GM12892 (cell line): ENCODE measurements around the gene ZNF584. TPM values are rescaled to one million over a fixed set of nuclear protein-coding genes. Genes with fewer than 3 reads are reported as not detected.
"Not testable (repeated sequence)": the region's sequence is repeated elsewhere in the genome, so short reads cannot be mapped to it uniquely, and the experiment has no call there.

ENCODE experiments used
- DNase-seq: peaks from one replicate; pipeline ENCODE4 v3.0.0; 2011; ENCODE audit not compliant: insufficient read length
- FAIRE-seq: peaks from 2 replicates; lab custom pipeline; 2011; peaks lifted over from hg19 to GRCh38; lab: Jason Lieb, UNC
- POLR2A ChIP-seq: IDR thresholded peaks from 2 replicates; pipeline ENCODE4 v1.6.1; 2011; ENCODE audit warnings: low read depth, low read length, control low read depth
- POLR2AphosphoS5 ChIP-seq: IDR thresholded peaks from 2 replicates; pipeline ENCODE4 v1.6.1; 2011; ENCODE audit warnings: low read depth, low read length, control low read depth
- TAF1 ChIP-seq: IDR thresholded peaks from 2 replicates; pipeline ENCODE4 v1.6.1; 2011; ENCODE audit warnings: low read depth, mild to moderate bottlenecking, control low read depth, low read length, borderline replicate concordance
- polyA plus RNA-seq: library from polyadenylated mRNA; unstranded; fragments of >200 nt; gene quantifications from one replicate; pipeline ENCODE4 v1.2.1, GENCODE V29; 2012; ENCODE audit warnings: missing spikeins, inconsistent platforms; ENCODE audit not compliant: missing spikeins

The ZNF584 gene
- 4.0 TPM for polyA plus RNA-seq

DNA sequence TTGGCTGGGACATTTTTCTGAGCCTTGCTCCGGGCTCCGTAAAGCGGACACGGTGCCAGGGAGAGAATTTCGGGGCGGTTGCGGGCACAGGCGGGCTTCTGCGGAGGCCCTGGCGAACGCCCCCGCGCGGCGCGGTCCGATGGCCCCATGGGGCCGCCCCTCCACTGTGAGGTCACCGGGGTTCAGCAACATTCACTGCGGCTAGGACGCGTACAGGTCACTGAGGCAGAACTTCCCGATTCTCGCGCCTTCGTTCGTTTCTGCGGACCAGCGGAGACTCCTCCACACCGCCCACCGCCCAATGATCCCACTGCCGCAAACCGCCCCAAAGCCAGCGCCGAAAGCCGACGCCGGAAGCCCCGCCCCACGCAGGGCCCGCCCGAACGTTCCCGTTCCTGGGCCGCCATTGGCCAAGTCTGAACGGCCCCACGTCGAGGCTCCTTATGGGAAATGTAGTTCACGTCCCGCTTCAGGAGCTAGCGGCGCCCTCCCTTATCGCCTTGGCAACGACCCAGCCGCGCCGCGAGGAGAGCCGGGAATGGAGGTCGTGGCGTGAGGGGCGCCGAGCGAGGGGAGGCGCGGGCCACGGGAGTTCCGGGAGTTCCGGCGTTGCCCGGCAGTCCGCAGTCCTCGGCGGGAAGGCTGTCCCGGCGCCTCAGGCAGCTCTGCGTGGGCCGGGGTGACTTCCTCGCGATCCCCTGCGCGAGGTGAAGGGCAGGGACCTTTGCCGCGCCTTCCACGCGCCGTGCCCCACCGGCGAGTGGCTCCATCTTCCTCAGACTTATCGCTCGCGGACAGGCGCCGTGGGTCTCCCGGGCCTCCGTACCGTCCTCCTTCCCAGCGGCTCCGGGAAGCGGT is at the start of gene ZNF584:
Gene ZNF584 (plus strand): TSS at position 498 of the 858 bp plus-strand sequence. CDS start 499 bp downstream, outside the sequence.
- TF ChIP-seq POLR2A (peak; percentile 91), POLR2AphosphoS5 (peak; percentile 83), TAF1 (peak; percentile 58; the same call in 1 of the 2 replicates)
- peak; percentile 93 for FAIRE-seq

DNA sequence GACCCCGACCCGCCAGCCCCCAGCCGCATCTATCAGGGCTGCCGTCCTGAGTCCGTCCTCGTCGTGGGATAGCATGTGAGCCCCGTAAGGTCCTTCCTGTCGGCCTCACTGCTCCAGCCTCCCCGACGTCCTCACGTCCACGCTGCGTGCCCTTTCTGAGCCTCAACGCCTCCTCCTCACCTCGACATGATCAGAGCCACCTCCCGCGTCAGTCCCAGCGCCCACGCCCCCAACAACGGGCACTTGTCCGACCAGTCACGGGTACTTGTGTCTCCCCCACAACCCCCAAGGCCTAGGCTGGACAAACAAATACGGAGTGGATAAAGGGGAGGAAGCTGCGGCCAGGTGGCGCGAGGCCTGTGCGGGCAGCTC is 46.6 kb upstream of the ZNF584 start:
- TF ChIP-seq POLR2A = no peak
- no peak for TF ChIP-seq POLR2AphosphoS5
- no peak for TF ChIP-seq TAF1
- DNase-seq (peak; percentile 67), FAIRE-seq (no peak)

More for the DNA sequence above, at the start of gene ZNF584:
- DNase-seq = peak; percentile 95

- TF ChIP-seq POLR2A = peak; percentile 71
- TF ChIP-seq TAF1 = peak; percentile 78; the same call in 1 of the 2 replicates
- TF ChIP-seq POLR2AphosphoS5 = peak; percentile 80
- DNase-seq (peak; percentile 100), FAIRE-seq (peak; percentile 100)
These were observed 46.0 kb upstream of the ZNF584 start, which contains the start of gene ZNF497 for GRCh38 chr19:58362272-58362994. ZNF497 (minus strand) TSS chr19:58362751; CDS start chr19:58357635, 5,116 bp downstream.

- DNase-seq (no peak), FAIRE-seq (no peak)
- TF ChIP-seq POLR2A (no peak), TAF1 (no peak), POLR2AphosphoS5 (no peak)
These were observed 44.3 kb upstream of the ZNF584 start for GRCh38 chr19:58364146-58364545.

GRCh38 chr19:58366585-58367430 is 41.6 kb upstream of the ZNF584 start:
- FAIRE-seq = no peak
- no peak for TF ChIP-seq TAF1
- TF ChIP-seq POLR2A = no peak
- no peak for TF ChIP-seq POLR2AphosphoS5
- DNase-seq = no peak

DNA sequence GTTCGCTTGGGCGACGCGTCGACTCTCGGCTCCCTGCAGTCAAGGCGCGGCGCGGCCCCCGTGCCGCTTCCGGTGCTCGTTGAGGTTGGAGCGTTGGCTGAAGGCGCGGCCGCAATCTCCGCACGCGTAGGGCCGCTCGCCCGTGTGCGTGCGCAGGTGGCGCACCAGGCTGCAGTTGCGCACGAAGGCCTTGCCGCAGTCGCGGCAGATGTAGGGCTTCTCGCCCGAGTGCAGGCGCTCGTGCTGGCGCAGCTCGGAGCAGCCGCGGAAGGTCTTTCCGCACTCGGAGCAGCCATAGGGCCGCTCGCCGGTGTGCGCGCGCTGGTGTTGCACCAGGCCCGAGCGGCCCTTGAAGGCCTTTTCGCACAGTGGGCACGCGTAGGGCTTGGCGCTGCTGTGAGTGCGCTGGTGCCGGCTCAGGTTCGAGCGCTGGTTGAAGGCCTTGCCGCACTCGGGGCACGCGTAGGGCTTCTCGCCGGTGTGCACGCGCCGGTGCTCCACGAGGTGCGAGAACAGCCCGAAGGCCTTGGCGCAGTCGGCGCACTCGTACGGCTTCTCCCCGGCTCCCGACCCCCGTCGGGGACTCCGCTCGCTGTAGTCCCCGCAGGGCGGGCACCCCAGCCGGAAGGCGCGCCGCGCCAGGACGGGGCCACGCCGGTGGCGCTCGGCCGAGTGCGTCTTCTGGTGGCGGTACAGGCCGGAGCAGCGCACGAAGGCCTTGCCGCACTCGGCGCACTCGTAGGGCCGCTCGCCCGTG is 40.6 kb upstream of the ZNF584 start:
- DNase-seq (no peak), FAIRE-seq (no peak)
- TF ChIP-seq TAF1 = no peak
- no peak for TF ChIP-seq POLR2A
- no peak for TF ChIP-seq POLR2AphosphoS5

DNA sequence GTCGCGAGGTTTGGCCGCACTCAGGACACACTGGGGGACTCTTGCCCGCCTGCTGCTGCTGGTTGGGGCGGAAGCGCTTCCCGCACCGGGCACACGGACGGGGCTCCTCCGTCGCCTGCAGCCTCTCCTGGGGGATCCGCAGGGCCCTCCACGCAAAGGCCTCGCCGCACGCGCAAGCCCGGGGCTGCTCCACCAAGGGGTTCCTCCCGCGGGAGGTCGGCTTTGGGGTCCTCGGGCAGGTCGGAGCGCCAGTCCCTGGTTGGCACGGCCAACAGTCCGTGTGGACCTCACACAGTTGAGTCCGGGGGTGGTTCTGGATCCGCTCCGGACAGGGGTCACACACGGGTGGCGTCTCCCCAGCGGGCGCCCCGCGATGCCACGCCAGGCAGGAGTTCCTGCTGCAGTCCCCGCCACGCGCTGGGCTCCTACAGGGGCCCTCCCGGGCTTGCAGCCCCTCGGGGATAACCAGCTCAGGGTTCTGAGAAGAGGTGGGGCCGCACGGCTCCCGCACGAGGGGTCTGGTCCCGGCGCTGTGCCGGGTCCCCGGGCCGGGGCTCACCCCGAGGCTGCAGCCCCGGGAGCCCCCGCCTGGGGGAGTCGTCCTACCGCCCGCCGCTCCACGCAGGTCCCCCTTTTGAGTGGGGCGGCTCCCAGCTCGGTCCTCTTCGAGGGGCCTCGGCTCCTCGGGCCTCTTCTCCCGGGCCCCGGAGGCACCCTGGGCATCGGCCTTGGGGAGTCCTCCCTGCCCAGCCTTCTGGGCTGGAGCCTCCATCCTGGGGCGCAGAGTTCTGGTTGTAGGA is 39.7 kb upstream of the ZNF584 start:
- no peak for FAIRE-seq
- no peak for DNase-seq
- TF ChIP-seq POLR2A = no peak
- no peak for TF ChIP-seq POLR2AphosphoS5
- TF ChIP-seq TAF1 = no peak

GRCh38 chr19:58372311-58373133 is 35.9 kb upstream of the ZNF584 start:
- FAIRE-seq (no peak), DNase-seq (no peak)
- TF ChIP-seq TAF1 = no peak
- no peak for TF ChIP-seq POLR2AphosphoS5
- TF ChIP-seq POLR2A = no peak

- TF ChIP-seq TAF1 (no peak), POLR2A (no peak), POLR2AphosphoS5 (no peak)
- FAIRE-seq (no peak), DNase-seq (no peak)
These were observed 34.2 kb upstream of the ZNF584 start for GRCh38 chr19:58374200-58374599.

- not testable (repeated sequence) for DNase-seq, FAIRE-seq
These were observed 31.7 kb upstream of the ZNF584 start for GRCh38 chr19:58376724-58377123.
